ENCODE data around the gene RUSF1.
"Not testable (repeated sequence)": the region's sequence is repeated elsewhere in the genome, so short reads cannot be mapped to it uniquely, and the experiment has no call there.

The RUSF1 gene

DNA sequence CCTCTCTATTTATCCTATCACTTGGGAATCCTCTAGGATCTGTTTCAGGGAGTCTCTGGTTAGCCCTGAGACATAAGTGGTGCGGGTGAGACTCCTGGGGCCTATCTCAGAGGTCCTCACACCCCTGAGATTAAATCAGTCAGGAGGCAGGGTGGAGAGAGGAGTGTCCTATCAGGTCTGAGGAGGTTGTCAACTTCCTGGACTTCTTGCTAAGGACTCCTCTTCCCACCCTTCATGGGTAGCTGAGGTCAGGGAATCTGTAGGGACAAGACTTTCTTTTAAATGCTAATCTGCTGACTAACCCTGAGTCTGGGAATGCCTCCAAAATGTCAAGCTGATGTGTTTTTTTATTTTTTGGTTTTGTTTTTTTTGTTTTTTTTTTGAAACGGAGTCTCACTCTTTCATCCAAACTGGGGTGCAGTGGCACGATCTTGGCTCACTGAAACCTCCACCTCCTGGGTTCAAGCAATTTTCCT lies 55.5 kb downstream of the RUSF1 start:
- DNase-seq (ENCODE audit: low spot score), result no peak

DNA sequence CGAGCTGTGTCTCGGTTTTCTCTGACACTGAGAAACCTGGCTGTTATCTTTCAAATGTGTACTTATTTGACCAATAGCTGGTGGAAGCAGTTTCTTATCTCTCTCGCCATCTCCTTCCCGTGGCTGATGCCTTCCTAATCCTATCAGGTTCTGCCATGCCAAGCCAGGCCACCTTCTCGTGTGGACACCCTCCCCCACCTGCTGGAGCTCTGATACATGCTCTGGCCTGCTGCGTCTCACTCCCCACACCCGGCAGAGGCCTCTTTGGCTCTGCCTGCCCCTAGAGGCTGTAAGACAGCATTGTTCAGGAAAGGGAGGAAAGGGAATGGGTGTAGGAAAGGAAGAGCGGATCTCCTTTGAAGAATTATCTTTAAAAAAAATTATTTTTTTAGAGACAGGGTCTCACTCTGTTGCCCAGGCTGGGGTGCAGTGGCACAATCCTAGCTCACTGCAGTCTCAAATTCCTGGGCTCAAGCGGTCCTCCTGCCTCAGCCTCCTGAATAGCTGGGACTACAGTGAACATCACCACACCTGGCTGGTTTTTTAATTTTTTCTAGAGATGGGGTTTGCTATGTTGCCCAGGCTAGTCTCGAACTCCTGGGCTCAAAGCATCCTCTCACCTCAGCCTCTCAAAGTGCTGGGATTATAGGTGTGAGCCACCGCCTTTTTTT lies 56.4 kb downstream of the RUSF1 start:
- DNase-seq (ENCODE audit: low spot score), result peak; percentile 77

DNA sequence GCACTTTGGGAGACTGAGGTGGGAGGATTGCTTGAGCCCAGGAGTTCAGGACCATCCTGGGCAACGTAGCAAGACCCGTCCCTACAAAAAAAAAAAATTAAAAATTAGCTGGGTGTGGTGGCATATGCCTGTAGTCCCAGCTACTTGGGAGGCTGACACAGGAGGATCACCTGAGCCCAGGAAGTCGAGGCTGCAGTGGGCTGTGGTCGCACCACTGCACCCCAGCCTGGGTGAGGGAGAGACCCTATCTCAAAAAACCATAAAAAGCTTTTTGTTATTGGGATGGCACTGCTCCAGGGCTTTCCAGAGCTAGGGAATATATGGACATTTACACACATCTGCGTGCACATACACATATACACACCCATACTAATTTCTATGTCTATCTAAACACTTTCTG lies 57.0 kb downstream of the RUSF1 start:
- no peak for DNase-seq (ENCODE audit: low spot score)

DNA sequence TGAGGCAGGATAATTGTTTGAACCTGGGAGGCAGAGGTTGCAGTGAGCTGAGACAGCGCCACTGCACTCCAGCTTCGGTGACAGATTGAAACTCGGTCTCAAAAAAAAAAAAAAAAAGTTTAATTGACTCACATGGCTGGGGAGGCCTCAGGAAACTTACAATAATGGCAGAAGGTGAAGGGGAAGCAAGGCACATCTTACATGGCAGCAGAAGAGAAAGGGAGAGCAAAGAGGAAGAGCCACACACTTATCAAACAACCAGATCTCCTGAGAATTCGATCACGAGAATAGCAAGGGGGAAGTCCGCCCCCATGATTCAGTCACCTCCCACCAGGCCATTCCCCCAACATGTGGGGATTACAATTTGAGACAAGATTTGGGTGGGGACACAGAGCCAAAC lies 62.3 kb downstream of the RUSF1 start:
- DNase-seq (ENCODE audit: low spot score), result not testable (repeated sequence)

DNA sequence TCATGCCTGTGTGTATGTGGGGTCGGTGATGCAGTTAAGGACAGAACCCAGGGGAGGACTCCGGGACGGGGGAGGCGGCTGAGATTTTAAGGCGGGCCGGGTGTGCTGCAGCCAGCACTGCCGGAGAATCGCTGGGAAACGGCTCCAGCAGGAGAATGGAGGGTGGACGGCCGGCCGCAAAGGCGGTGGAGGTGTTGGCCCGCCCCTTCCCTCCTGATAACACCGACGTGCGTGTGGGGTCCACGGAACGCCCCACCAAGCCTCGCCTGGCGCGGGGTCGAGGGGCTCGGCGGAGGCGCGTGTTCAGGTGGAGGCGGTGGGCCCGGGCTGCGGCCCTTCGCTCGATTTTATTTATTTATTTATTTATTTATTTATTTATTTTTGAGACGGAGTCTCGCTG lies 66.2 kb downstream of the RUSF1 start:
- DNase-seq (ENCODE audit: low spot score), result no peak

DNA sequence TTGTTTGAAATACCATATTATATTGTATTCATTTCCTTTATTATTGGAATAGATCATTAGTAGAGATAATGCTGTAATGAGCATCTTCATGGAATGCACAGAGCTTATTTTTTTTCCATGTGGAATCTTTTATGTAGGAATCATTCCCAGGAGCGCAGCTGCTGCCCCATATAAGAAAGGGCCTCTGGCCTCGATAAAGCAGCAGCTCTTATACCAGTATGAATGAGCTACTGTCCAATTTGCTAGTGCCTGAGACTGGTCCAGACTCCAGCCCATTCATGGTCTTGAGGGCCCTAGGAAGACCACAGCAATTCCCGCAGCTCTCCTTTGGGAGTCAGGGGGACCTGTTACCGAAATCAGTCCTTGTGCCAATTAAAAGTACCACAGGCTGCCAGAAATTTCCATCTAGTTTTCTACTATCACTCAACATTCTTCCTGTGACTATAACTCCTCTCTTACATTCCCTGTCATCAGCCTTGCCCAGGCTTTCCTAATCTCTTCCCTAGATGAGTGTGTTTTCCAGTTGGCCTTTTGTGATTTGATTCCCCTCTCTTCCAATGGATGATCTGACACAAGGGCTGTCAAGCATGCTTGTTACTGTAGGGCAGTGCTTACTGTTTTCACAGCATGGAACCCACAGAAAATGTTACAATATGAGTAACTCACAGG lies 67.5 kb downstream of the RUSF1 start:
- peak; percentile 22 for DNase-seq (ENCODE audit: low spot score)

DNA sequence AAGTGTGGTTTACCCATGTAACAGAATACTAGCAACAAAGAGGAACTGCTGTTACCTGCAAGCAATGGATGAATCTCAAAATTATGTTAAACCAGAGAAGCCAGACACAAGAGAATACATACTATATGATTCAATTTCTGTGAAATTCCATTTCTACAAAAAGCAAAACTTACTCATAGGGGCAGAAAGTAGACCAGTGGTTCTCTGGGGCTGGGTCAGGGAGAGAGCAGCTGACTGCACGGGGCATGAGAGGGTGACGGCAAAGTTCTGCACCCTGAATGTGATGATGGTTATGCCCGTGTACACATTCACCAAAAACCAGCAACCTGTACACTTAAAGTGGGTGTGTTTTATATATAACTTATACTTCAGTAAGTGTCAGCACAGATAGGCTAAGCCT lies 68.7 kb downstream of the RUSF1 start:
- no peak for DNase-seq (ENCODE audit: low spot score)

All from SW480 (cell line).